Endometrial microvascular endothelial cells (primary cell): Measurements from ENCODE around the gene ZNF146. TPM values are rescaled to one million over a fixed set of nuclear protein-coding genes. Genes with fewer than 3 reads are reported as not detected.
"Not testable (repeated sequence)": the region's sequence is repeated elsewhere in the genome, so short reads cannot be mapped to it uniquely, and the experiment has no call there.

ENCODE experiments used
- in situ Hi-C: cut with HindIII; loops from 2 replicates; pipeline ENCODE4 v1.10.0; 2017; ENCODE audit warnings: low sequenced_read_pairs, low pct_unique_long_range_greater_than_20kb; ENCODE audit errors: inconsistent ontology term
- total RNA-seq: library from RNA; depleted of rRNA; stranded (reverse); fragments of >200 nt; gene quantifications from one replicate; pipeline ENCODE4 v1.2.3, GENCODE V29; 2015; ENCODE audit errors: inconsistent ontology term

ZNF146 gene
- total RNA-seq, 1 donor from 2014 or later: 60.9 TPM

DNA sequence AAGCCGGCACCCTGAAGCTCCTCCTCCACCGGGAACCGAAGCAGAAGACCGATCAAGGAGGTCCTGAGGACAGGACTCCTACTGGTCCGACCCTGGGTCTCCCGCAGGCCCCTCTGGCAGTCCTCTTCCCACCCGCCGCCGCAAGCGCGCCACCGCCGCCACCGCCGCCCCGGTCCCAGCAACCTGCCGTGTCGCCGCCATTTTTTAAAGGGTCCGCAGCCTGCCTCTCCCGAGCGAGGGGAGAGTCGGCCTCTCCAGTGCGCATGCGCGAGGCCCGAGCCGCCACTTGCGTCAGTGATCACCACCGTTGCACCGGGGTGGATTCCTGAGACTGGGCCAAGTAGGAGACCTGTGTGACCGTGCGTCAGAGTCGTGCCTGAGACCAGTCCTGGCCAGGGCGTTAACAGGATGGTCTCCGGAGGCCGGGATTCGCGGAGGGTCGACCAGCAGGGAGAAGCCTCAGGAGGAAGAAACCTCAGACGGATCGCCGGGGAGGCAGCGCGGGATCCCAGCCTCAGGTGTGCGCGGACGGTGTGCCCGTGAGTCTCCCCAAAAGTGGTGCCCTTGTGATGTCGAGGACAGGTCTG, 51.6 kb downstream of the ZNF146 start:
- in situ Hi-C loops: no loop called here

DNA sequence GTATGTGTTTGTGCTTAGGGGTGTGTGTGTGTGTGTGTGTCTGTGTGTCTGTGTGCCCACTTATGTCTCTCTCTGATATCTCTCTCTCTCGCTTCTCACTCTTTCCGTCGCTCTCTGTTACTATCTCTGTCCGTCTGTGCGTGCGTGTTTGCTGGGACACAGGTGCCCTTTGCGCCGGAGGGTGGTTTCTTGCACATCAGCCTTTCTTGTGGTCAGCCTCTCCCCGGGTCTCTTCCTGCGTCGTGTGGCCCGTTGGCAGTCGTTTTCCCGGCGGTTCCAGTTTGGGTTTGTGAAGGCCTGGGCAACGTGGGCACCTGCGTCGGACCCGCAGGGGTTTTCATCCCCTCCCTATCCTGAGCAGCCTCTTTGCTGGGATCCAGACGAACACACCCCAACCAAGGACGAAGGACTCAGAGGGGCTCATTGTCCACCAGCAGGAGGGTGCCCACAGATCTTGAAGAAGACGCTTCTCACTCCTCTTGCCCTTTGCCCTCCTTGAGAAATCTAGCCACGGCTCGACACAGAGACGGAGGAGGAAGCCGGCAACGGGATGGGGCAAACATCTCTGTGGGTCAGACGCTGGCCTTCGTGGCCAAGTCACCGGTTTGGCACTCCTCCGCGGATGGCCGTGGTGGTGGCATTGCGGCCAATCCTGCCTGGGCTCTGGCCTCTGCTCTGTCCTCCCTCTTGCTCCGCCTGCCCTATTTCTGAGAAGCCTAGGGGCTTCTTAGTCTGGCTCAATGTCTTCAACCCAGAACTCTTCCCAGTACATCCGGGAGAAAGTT, 52.3 kb downstream of the ZNF146 start:
- in situ Hi-C loops: no loop called here

DNA sequence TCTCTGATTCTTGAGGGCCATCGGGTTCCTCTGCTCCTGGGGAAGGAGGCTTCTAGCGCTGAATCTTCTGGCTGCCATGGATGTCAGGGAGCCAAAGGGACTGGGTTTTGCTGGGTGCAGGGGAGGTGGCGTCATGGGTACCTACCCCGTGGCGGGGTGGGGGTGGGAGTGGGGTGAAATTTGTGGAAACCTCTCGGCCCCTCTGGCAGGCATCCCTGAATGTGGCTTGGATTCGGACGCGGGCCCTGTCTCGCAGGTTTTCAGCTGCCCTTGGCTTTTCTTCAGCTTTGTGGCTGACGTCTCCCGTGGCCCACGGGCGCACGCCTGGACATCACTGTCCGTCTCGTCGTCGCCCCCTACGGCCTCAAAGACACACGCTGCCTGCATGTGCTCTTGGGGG, 53.2 kb downstream of the ZNF146 start:
- in situ Hi-C loops: not testable (repeated sequence)

DNA sequence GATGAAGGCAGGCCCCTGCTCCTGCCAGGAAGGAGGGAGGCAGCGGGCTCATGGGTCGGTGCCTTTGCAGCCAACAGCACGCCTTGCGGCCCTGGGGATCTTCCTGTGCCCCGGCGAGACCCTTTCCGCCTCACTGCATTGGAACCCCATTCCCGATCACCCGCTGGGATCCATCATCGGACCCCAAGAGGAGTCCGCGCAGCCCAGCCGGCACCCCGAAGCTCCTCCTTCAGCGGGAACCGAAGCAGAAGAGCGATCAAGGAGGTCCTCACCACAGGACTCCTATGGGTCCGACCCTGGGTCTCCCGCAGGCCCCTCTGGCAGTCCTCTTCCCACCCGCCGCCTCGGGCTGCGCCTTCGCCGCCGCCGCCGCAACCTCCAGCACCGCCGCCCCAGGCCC, 53.7 kb downstream of the ZNF146 start:
- in situ Hi-C loops: not testable (repeated sequence)

DNA sequence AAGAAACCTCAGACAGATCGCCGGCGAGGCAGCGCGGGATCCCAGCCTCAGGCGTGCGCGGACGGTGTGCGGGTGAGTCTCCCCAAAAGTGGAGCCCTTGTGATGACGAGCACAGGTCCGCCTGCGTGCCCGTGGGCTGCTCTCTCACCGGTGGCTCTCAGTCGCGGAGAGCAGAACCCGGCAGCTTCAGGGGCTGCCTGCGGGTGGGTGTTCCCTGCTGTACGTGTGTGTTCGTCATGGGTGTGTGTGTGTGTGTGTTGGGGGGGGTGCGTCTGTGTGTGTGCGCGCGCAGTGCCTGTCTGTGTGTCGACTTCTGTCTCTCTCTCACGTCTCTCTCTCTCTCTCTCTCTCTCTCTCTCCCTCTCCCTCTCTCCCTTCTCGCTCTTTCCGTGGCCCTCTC, 54.4 kb downstream of the ZNF146 start:
- in situ Hi-C loops: not testable (repeated sequence)

Other genes starting within 250 kb of the ZNF146 start
- gene SDHAF1, start 219.9 kb upstream of the ZNF146 start, total RNA-seq: 17.0 TPM
- not detected for gene SYNE4, start 206.3 kb upstream of the ZNF146 start, total RNA-seq
- gene ALKBH6, start 200.9 kb upstream of the ZNF146 start, total RNA-seq: 36.1 TPM
- 5.9 TPM for gene CLIP3, start 182.2 kb upstream of the ZNF146 start, total RNA-seq
- 5.4 TPM for gene THAP8, start 160.8 kb upstream of the ZNF146 start, total RNA-seq
- 11.5 TPM for gene WDR62, start 160.2 kb upstream of the ZNF146 start, total RNA-seq
- not detected for gene OVOL3, start 104.0 kb upstream of the ZNF146 start, total RNA-seq
- gene POLR2I, start 100.2 kb upstream of the ZNF146 start, total RNA-seq: 27.1 TPM
- gene TBCB, start 99.6 kb upstream of the ZNF146 start, total RNA-seq: 235 TPM
- 169 TPM for gene CAPNS1, start 75.0 kb upstream of the ZNF146 start, total RNA-seq
- gene COX7A1, start 62.7 kb upstream of the ZNF146 start, total RNA-seq: 23.4 TPM
- gene ZNF565, start 441 bp upstream of the ZNF146 start, total RNA-seq: 4.9 TPM
- gene ZFP14, start 164.1 kb downstream of the ZNF146 start, total RNA-seq: 0.65 TPM
- 5.8 TPM for gene ZFP82, start 203.5 kb downstream of the ZNF146 start, total RNA-seq